NCI-H1092 (cell line): ENCODE results near the gene FOXD4.
"Not testable (repeated sequence)": the region's sequence is repeated elsewhere in the genome, so short reads cannot be mapped to it uniquely, and the experiment has no call there.

Source experiments
- DNase-seq: peaks from one replicate; lab custom pipeline; 2025; lab: John Stamatoyannopoulos, UW

The FOXD4 gene

GRCh38 chr9:93909-94308 lies 24.3 kb downstream of the FOXD4 start:
- not testable (repeated sequence) for DNase-seq

DNA sequence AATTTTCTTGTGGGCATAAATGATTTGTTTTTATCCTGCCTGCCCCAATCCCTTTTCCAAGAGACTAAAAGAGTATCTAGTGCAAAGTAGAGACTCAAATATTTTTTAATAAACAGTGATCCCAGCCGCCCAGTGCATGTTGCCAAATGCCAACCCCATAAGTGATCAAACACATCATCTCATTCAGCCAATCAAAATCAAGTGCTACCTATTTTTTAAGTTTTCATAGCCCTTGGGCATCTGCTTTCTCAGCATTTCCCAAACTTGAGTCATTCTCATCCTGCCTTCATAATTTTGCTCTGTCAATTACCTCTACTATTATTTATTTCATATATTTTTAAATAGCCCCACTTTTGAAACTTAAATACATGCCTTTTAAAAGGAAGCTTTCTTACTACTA lies 27.4 kb downstream of the FOXD4 start:
- DNase-seq, result not testable (repeated sequence)

DNA sequence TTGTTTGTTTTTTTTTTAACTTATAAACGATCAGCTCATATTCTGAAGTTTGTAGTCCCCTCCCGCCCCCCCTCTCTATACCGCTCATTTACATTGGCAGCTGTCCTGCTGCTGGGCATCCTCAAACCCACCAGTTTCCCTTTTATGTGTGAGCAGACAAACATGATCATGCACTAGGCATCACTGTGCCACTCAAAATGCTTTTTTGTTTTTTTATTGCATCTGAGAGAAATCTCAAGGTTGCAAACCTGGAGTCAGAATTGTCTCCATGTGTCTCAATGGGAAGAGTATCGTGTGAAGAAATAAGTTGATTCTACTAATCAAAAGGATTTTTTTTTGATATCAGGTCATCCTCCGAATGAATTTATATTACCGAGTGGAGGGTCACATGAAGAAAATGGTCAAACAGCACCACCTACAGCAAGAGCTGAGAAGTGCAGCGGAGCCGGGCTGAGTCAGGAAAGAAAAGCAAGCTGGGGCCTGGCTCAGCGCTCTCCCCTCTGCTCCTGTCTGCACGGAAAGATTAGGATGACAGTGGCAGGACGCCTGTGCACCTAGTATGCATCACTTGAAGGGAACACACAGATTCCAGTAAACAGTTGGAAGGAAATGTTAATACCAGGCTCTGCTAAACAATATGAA lies 29.7 kb downstream of the FOXD4 start:
- DNase-seq, result not testable (repeated sequence)

DNA sequence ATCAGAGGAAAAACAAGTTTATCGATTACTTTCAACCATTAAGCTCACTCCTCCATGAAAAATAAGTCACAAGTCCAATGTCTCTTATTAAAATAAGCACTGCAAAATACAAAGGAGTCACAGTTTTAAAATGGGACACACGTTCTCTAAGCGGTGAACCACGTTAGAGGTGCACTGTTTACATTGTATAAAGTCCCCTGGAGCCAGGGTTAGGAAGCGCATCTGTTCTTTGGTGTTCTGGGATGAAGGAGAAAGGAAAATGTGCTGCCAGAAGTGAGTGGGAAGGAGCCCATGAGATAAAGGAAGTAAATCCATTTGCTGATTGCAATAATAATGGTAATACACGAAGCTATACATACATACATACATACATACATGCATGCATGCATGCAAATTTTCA lies 30.4 kb downstream of the FOXD4 start:
- not testable (repeated sequence) for DNase-seq

DNA sequence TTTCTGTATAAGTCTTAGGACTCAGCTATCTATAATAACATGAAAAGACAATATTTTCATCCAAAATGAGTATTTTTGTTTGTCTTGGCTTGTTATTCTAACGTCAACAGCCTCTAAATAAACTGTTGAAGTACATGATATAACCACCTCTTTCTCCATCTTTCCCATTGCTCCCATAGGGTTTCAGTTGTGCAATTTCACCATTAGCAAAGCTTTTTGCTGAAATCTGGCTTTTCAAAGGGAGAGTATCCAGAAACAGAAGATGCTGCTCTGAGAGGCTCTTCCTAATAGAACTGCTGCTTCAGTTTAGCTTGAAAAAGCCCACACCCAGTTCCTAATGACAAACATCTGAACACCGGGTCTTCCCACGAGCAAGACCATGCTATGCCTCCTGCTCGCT lies 31.1 kb downstream of the FOXD4 start:
- not testable (repeated sequence) for DNase-seq

DNA sequence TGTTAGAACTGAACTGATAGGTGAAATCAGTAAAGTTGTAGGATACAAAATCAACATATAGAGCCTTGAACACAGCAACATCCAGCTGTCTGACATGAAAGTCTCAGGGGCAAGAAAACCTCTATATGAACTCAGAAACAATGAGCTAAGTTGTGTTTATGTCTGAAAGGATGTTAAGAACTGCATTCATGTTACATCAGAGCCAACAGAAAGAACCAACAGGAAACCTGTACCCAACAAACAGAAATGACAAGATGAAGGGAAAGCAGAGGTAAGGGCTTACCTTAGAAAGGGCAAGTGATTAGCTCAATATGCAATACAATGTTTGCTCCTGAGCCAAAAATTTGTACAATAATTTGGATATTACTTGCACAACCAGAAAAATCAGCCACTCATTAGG lies 31.5 kb downstream of the FOXD4 start:
- DNase-seq, result not testable (repeated sequence)

DNA sequence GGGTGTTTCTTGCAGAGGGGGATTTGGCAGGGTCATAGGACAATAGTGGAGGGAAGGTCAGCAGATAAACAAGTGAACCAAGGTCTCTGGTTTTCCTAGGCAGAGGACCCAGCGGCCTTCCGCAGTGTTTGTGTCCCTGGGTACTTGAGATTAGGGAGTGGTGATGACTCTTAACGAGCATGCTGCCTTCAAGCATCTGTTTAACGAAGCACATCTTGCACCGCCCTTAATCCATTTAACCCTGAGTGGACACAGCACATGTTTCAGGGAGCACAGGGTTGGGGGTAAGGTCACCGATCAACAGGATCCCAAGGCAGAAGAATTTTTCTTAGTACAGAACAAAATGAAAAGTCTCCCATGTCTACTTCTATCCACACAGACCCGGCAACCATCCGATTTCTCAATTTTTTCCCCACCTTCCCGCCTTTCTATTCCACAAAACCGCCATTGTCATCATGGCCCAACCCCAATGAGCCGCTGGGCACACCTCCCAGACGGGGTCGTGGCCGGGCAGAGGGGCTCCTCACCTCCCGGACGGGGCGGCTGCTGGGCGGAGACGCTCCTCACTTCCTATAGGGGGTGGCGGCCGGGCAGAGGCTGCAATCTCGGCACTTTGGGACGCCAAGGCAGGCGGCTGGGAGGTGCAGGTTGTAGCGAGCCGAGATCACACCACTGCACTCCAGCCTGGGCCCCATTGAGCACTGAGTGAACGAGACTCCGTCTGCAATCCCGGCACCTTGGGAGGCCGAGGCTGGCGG lies 35.1 kb downstream of the FOXD4 start:
- DNase-seq, result not testable (repeated sequence)

- DNase-seq, result not testable (repeated sequence)
Measured at GRCh38 chr9:78333-78732, 39.9 kb downstream of the FOXD4 start.

GRCh38 chr9:76389-76788 lies 41.8 kb downstream of the FOXD4 start:
- DNase-seq, result not testable (repeated sequence)

DNA sequence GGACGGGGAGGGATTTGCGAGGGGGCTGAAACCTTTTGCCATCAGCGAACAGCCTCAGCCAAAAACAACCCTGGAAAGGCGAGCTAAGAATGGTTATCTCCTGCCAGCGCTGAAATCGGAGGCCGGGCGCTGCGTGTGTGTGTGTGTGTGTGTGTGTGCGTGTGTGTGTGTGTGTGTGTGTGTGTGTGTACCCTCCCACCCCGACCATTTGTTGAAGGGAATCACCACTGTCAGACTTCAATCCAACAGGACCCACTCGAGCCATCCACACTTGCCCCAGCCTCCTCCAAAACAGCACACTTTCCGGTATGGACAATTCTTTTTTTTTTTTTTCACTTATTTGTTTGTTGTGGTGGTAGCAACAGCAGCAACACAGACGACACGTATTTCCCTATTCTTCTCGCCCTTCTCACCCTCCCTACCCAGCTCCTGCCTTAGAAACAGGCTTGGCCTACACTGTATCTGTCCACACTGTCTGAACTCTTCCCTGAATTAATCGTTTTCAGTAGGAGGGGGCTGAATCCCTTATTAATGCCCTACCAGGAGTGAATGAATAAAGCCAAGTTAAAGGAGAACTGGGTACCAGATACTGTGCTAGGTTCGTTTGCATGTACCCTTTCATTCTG lies 44.2 kb downstream of the FOXD4 start:
- not testable (repeated sequence) for DNase-seq

DNA sequence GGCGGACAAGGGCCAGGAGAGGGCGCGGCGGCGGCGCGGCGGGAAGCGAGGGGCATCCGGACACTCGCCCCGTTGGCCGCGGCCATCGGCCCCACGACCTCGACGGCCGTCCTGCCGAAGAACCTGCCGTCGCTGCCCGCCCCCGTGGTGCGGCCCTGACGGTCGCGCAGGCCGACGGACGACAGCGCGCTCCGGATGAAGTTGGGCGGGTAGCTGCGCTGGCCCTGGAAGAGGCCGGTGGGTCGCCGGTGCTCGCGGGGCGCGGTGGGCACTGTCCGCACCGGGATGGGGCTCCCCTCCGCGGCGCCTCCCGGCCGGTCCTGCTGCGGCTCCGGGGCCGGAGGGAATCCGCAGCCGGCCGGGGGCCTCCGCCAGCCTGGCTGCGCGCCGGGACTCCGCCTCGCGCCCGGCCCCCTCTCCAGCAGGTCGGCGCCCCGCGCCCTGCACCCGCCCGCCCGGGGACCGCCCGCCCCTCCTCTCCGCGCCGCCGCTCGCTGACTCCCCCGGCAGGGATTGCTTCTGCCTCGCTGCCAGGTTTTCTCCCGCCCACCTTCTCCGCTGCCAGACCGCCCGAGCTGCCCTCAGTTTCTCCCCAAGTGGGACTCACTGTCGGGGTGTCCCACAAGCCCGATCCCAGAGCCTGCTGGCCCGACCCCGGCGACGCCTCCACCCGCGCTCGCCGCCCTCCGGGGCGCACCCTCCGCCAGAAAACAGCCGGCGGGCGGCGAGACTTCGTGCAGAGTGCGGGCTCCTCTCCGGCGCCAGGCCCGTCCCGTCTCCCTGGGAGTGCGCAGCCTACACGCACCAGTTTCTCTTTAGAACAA lies 44.9 kb downstream of the FOXD4 start:
- not testable (repeated sequence) for DNase-seq
